Fibroblast of villous mesenchyme (primary cell): ENCODE results near the gene MACROD2. TPM values are rescaled to one million over a fixed set of nuclear protein-coding genes. Genes with fewer than 3 reads are reported as not detected.

ENCODE experiments used
- DNase-seq: peaks from one replicate; pipeline ENCODE4 v3.0.0-alpha.2; 2010; ENCODE audit warnings: low read depth
- H3K4me3 ChIP-seq: 2 replicates; pipeline ENCODE4 v1.5.1; 2011; ENCODE audit warnings: low read depth, mild to moderate bottlenecking, low read length
- CTCF ChIP-seq: IDR thresholded peaks from 2 replicates; pipeline ENCODE4 v1.5.1; 2012; ENCODE audit warnings: low read depth, mild to moderate bottlenecking, low read length; ENCODE audit not compliant: insufficient read depth
- total RNA-seq: library from RNA; depleted of rRNA; stranded (reverse); fragments of >200 nt; gene quantifications from 2 replicates; pipeline ENCODE4 v1.2.3, GENCODE V29; 2012

MACROD2 gene
- total RNA-seq, 1 donor: 1.7 TPM

GRCh38 chr20:14824996-14825395 is 829.7 kb downstream of the MACROD2 start:
- no peak for DNase-seq
- no peak overlapping the region for H3K4me3 ChIP-seq
- TF ChIP-seq CTCF: no peak

- H3K4me3 ChIP-seq: no peak overlapping the region
- DNase-seq: no peak
- no peak for TF ChIP-seq CTCF
Measured at GRCh38 chr20:14826543-14827313, 831.4 kb downstream of the MACROD2 start.

GRCh38 chr20:14828459-14828858 is 833.1 kb downstream of the MACROD2 start:
- no peak for TF ChIP-seq CTCF
- DNase-seq: no peak
- H3K4me3 ChIP-seq: no peak overlapping the region

GRCh38 chr20:14829906-14830305 is 834.6 kb downstream of the MACROD2 start:
- no peak for TF ChIP-seq CTCF
- H3K4me3 ChIP-seq: no peak overlapping the region
- DNase-seq: no peak

DNA sequence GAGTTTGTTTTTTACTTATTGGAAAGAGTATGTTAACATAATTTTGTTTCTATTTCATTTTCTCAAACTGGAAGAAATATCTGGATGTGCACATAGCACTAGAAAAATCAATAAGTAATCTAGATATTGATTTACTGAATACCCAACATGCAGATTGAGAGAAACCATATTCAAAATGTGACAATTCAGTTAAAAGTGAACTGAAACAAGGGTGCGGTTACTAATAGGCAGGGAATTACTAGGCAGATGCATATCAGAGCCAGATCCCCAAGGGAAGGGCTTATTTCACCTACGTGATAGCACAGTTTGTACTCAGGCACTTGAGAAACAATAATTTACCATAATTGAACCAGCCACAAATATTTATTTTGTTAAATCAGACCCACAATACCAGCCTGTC is 835.1 kb downstream of the MACROD2 start:
- TF ChIP-seq CTCF: no peak
- no peak for DNase-seq
- no peak overlapping the region for H3K4me3 ChIP-seq

DNA sequence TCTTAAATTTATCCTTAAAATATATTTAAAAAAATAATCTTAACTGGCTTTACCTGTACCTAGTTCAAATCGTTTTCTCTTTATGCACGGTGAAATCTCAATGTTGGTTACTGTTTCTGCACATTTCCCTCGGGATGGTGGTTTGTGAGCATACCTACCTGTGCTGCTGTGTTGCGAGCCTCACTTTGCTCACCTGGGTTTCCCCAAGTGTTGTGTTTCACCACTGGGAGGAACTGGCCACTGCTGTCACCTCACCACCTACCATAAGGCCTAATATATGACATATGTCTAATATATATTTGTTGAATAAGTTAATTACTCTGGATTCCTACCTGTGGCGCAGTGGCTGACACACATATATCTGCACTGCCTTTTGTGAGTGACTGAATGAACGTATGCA is 835.6 kb downstream of the MACROD2 start:
- H3K4me3 ChIP-seq: no peak overlapping the region
- TF ChIP-seq CTCF: no peak
- DNase-seq: no peak

DNA sequence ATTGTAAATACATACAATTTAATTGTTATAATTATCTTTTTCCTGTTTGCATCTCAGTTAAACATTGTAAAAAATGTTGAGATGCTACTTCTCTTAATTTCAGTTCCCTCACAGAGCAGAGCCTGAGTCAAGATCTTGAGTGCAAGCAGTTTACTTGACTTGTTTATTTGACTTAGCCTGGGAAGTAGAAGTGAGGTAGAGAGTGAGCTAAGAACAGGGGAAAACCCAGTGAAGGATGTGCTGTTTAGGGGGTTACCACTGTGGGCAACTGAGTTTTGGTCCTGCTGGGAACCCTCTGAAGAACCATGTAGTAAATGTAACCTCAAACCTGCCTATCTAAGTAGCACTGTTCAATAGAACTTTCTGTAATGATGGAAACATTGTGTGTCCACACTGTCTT is 837.3 kb downstream of the MACROD2 start:
- no peak overlapping the region for H3K4me3 ChIP-seq
- no peak for TF ChIP-seq CTCF
- DNase-seq: no peak
